IMR-90 (cell line): ENCODE results near the gene NLGN1. TPM values are rescaled to one million over a fixed set of nuclear protein-coding genes. Genes with fewer than 3 reads are reported as not detected.

ENCODE experiments used
- ATAC-seq: fragments of 200-7000 bp; cut with Tn5 transposase; 2 replicates; pipeline ENCODE4 v1.9.1; 2020; ENCODE audit warnings: low read depth, mild to moderate bottlenecking, moderate library complexity
- BruUV-seq: library from RNA; stranded (reverse); fragments of 400-500 nt; replicated peaks from 2 replicates; lab custom pipeline; 2021; lab: Mats Ljungman, UMichigan
- CTCF ChIA-PET: fragments of 300-600 bp; formaldehyde crosslinking; extraction: SDS; loops from one replicate; lab custom pipeline; 2021; ENCODE audit warnings: antibody characterized with exemption; lab: Yijun Ruan, JAX
- POLR2A ChIA-PET: fragments of 300-600 bp; sonication (Branson Sonifier 250); formaldehyde crosslinking; loops from one replicate; lab custom pipeline; 2022; ENCODE audit warnings: antibody characterized with exemption; ENCODE audit not compliant: unreplicated experiment; lab: Charles Lee
- DNase-seq: peaks from one replicate; pipeline ENCODE4 v3.0.0; 2013
- H2AFZ ChIP-seq: replicated peaks from 2 replicates; pipeline ENCODE3; 2013; ENCODE audit warnings: low read length, mild to moderate bottlenecking; ENCODE audit not compliant: poor library complexity
- H2AK5ac ChIP-seq: 2 replicates; pipeline ENCODE4 v1.6.1; 2013; ENCODE audit warnings: low read depth, low read length, inconsistent platforms
- H2AK9ac ChIP-seq: replicated peaks from 2 replicates; pipeline ENCODE3; 2013; ENCODE audit warnings: mild to moderate bottlenecking, low read depth, low read length, moderate library complexity; ENCODE audit not compliant: poor library complexity
- H2BK120ac ChIP-seq: 2 replicates; pipeline ENCODE4 v1.6.1; 2013; ENCODE audit warnings: low read depth, low read length, inconsistent platforms
- H2BK15ac ChIP-seq: 3 replicates; pipeline ENCODE4 v1.6.1; 2013; ENCODE audit warnings: low read depth, low read length, inconsistent platforms
- H2BK20ac ChIP-seq: 2 replicates; pipeline ENCODE4 v1.6.1; 2013; ENCODE audit warnings: low read depth, mild to moderate bottlenecking, inconsistent platforms, low read length, moderate library complexity
- H2BK5ac ChIP-seq: 2 replicates; pipeline ENCODE4 v1.6.1; 2013; ENCODE audit warnings: mild to moderate bottlenecking, low read depth, low read length, inconsistent platforms; ENCODE audit not compliant: poor library complexity, severe bottlenecking
- H3K14ac ChIP-seq: replicated peaks from 2 replicates; pipeline ENCODE4 v1.6.1; 2013; ENCODE audit warnings: low read depth, low read length, inconsistent platforms
- H3K18ac ChIP-seq: 2 replicates; pipeline ENCODE4 v1.6.1; 2013; ENCODE audit warnings: low read depth, low read length, control low read depth
- H3K23ac ChIP-seq: 2 replicates; pipeline ENCODE4 v1.6.1; 2013; ENCODE audit warnings: low read depth, low read length, inconsistent platforms
- H3K27ac ChIP-seq: 2 replicates; pipeline ENCODE4 v1.5.1; 2013; ENCODE audit warnings: mild to moderate bottlenecking, control low read depth, low read length; ENCODE audit not compliant: insufficient read depth
- H3K27me3 ChIP-seq: 2 replicates; pipeline ENCODE4 v1.6.1; 2013; ENCODE audit warnings: low read length; ENCODE audit not compliant: control insufficient read depth, insufficient read depth
- H3K36me3 ChIP-seq: 2 replicates; pipeline ENCODE4 v1.6.1; 2013; ENCODE audit warnings: low read length, mixed read lengths; ENCODE audit not compliant: control insufficient read depth, insufficient read depth
- H3K4ac ChIP-seq: 2 replicates; pipeline ENCODE4 v1.6.1; 2013; ENCODE audit warnings: low read depth, low read length, inconsistent platforms
- H3K4me1 ChIP-seq: 2 replicates; pipeline ENCODE4 v1.6.1; 2013; ENCODE audit warnings: low read length, mixed read lengths; ENCODE audit not compliant: control insufficient read depth, insufficient read depth
- H3K4me2 ChIP-seq: 2 replicates; pipeline ENCODE4 v1.6.1; 2013; ENCODE audit warnings: low read depth, mild to moderate bottlenecking, control low read depth, low read length, moderate library complexity
- H3K4me3 ChIP-seq: 2 replicates; pipeline ENCODE4 v1.5.1; 2013; ENCODE audit warnings: low read depth, mild to moderate bottlenecking, control low read depth, low read length, moderate library complexity; ENCODE audit not compliant: insufficient read depth
- H3K56ac ChIP-seq: 2 replicates; pipeline ENCODE4 v1.6.1; 2013; ENCODE audit warnings: low read length, inconsistent platforms; ENCODE audit not compliant: insufficient read depth; ENCODE audit errors: extremely low read depth
- H3K79me1 ChIP-seq, 2 experiments: 2 replicates each; pipeline ENCODE4 v1.6.1; 2013; ENCODE audit warnings: low read length in 2 of 2, inconsistent platforms in 1 of 2, low read depth in 1 of 2
- H3K9ac ChIP-seq: 2 replicates; pipeline ENCODE4 v1.6.1; 2013; ENCODE audit warnings: low read depth, low read length, control low read depth
- H3K9me1 ChIP-seq: 2 replicates; pipeline ENCODE4 v1.6.1; 2013; ENCODE audit warnings: low read length, inconsistent platforms; ENCODE audit not compliant: insufficient read depth
- H3K9me3 ChIP-seq: 2 replicates; pipeline ENCODE4 v1.6.1; 2013; ENCODE audit warnings: low read length; ENCODE audit not compliant: control insufficient read depth, insufficient read depth
- H4K20me1 ChIP-seq: 2 replicates; pipeline ENCODE4 v1.6.1; 2013; ENCODE audit warnings: low read length, inconsistent platforms; ENCODE audit not compliant: insufficient read depth
- H4K5ac ChIP-seq: 2 replicates; pipeline ENCODE4 v1.6.1; 2013; ENCODE audit warnings: mild to moderate bottlenecking, low read depth, low read length, control low read depth
- H4K8ac ChIP-seq, 2 experiments: 2 replicates each; pipeline ENCODE4 v1.6.1; 2013; ENCODE audit warnings: low read depth in 2 of 2, low read length in 2 of 2, control low read depth in 1 of 2, inconsistent platforms in 1 of 2
- H4K91ac ChIP-seq: 2 replicates; pipeline ENCODE4 v1.6.1; 2013; ENCODE audit warnings: low read depth, low read length, inconsistent platforms; ENCODE audit not compliant: insufficient read depth
- CEBPB ChIP-seq: IDR thresholded peaks from 2 replicates; pipeline ENCODE4 v1.6.1; 2012; ENCODE audit warnings: low read depth, low read length, improper control_type of control experiment
- CHD1 ChIP-seq: IDR thresholded peaks from 2 replicates; pipeline ENCODE4 v1.6.1; 2012; ENCODE audit warnings: low read depth, low read length, improper control_type of control experiment
- CTCF ChIP-seq: conservative IDR thresholded peaks from 2 replicates; pipeline ENCODE4 v1.5.1; 2012; ENCODE audit warnings: mild to moderate bottlenecking, low read depth, low read length, improper control_type of control experiment
- FOS ChIP-seq: fragments of 150-350 bp; IDR thresholded peaks from 2 replicates; pipeline ENCODE4 v1.6.1; 2016; ENCODE audit warnings: low read depth, low read length
- MAFK ChIP-seq: IDR thresholded peaks from 2 replicates; pipeline ENCODE4 v1.6.1; 2012; ENCODE audit warnings: low read depth, low read length, improper control_type of control experiment
- MAZ ChIP-seq: IDR thresholded peaks from 2 replicates; pipeline ENCODE4 v1.6.1; 2012; ENCODE audit warnings: low read depth, mild to moderate bottlenecking, low read length, improper control_type of control experiment, moderate library complexity, borderline replicate concordance
- MXI1 ChIP-seq: IDR thresholded peaks from 2 replicates; pipeline ENCODE4 v1.6.1; 2012; ENCODE audit warnings: low read depth, mild to moderate bottlenecking, low read length, moderate library complexity, borderline replicate concordance
- NFE2L2 ChIP-seq: fragments of 150-350 bp; IDR thresholded peaks from 2 replicates; pipeline ENCODE4 v1.6.1; 2016; ENCODE audit warnings: low read depth, mild to moderate bottlenecking, low read length
- POLR2A ChIP-seq: IDR thresholded peaks from 2 replicates; pipeline ENCODE4 v1.6.1; 2012; ENCODE audit warnings: mild to moderate bottlenecking, low read depth, low read length
- RAD21 ChIP-seq: IDR thresholded peaks from 2 replicates; pipeline ENCODE4 v1.6.1; 2012; ENCODE audit warnings: low read length, improper control_type of control experiment
- RCOR1 ChIP-seq: IDR thresholded peaks from 2 replicates; pipeline ENCODE4 v1.6.1; 2012; ENCODE audit warnings: mild to moderate bottlenecking, low read length, improper control_type of control experiment; ENCODE audit not compliant: insufficient replicate concordance
- SMC3 ChIP-seq: fragments of 150-350 bp; IDR thresholded peaks from 2 replicates; pipeline ENCODE4 v1.6.1; 2016; ENCODE audit warnings: low read depth, mild to moderate bottlenecking, antibody characterized with exemption, low read length, moderate library complexity
- WGBS, 2 experiments: methylation state at CpG; one replicate each; pipeline versions ENCODE4 v1.1.5 to v1.1.7; 2013; ENCODE audit warnings: missing lambda C conversion rate in 2 of 2; ENCODE audit not compliant: insufficient read length in 1 of 2; ENCODE audit errors: extremely low coverage in 2 of 2; 5-methylcytosine and 5-hydroxymethylcytosine counted together
- dilution Hi-C: fragments of 300-500 bp; cut with HindIII; formaldehyde crosslinking; loops from one replicate; pipeline ENCODE4 v1.14.3; 2018; ENCODE audit warnings: low sequenced_read_pairs; ENCODE audit not compliant: unreplicated experiment
- in situ Hi-C: fragments of 300-500 bp; cut with MboI; formaldehyde crosslinking; loops from 3 replicates; pipeline ENCODE4 v1.14.3; 2019; ENCODE audit warnings: low sequenced_read_pairs, inconsistent platforms, mixed read lengths
- intact Hi-C: fragments of 100-400 bp; cut with micrococcal nuclease; formaldehyde crosslinking; loops from 2 replicates; pipeline ENCODE4 v1.10.0; 2022
- polyA plus RNA-seq, 3 experiments: library from polyadenylated mRNA; depleted of rRNA; stranded (reverse); fragments of >200 nt; gene quantifications; 2 replicates each; pipeline ENCODE4 v1.2.3, GENCODE V29; 2012; ENCODE audit warnings: low replicate concordance in 1 of 3
- total RNA-seq: library from RNA; depleted of rRNA; stranded (reverse); fragments of >200 nt; gene quantifications from 2 replicates; pipeline ENCODE4 v1.2.3, GENCODE V29; 2012

NLGN1 gene
- total and polyA plus RNA-seq, 2 of the 4 experiments (the other 2 are of a cell fraction), result 1.8 to 12.5 TPM

GRCh38 chr3:174315225-174315624 is 917.7 kb downstream of the NLGN1 start:
- dilution Hi-C loops (no loop called here), intact Hi-C loops (no loop called here), in situ Hi-C loops (no loop called here)
- CTCF ChIA-PET, result no interaction called here
- H3K9ac ChIP-seq, result no peak overlapping the region
- no peak overlapping the region for H2AK9ac ChIP-seq
- no peak overlapping the region for H2BK15ac ChIP-seq
- no peak overlapping the region for H3K23ac ChIP-seq
- no peaks in the 10 kb centered on the region for H3K79me1 ChIP-seq
- DNase-seq (no peak), ATAC-seq (no peak)
- H3K4me1 ChIP-seq, result no peaks in the 10 kb centered on the region
- no peak overlapping the region for H3K56ac ChIP-seq
- no peak overlapping the region for H2AFZ ChIP-seq
- no peak overlapping the region for H3K14ac ChIP-seq
- H3K4me2 ChIP-seq, result no peak overlapping the region
- no peaks in the 10 kb centered on the region for H3K36me3 ChIP-seq
- H3K9me1 ChIP-seq, result no peaks in the 10 kb centered on the region
- no peak overlapping the region for H4K91ac ChIP-seq
- H2AK5ac ChIP-seq, result no peak overlapping the region
- H2BK20ac ChIP-seq, result no peak overlapping the region
- no peak overlapping the region for H3K4ac ChIP-seq
- no peaks in the 10 kb centered on the region for H3K27me3 ChIP-seq
- TF ChIP-seq CEBPB (no peak), MAZ (no peak), RCOR1 (no peak), MXI1 (no peak), RAD21 (no peak), CHD1 (no peak), NFE2L2 (no peak), SMC3 (no peak), POLR2A (no peak), CTCF (no peak), MAFK (no peak), FOS (no peak)
- H2BK5ac ChIP-seq, result no peak overlapping the region
- H3K27ac ChIP-seq, result no peak overlapping the region
- no CpG with 5 or more reads among the region's 2 CpGs for WGBS, 2 experiments
- no peak overlapping the region for H3K18ac ChIP-seq
- POLR2A ChIA-PET, result interaction anchor here (1.0 kb wide), 1 partner anchor 11 kb away, joined by 3 read pairs; no protein-coding TSS in a partner anchor
- no peak overlapping the region for H2BK120ac ChIP-seq
- H3K9me3 ChIP-seq, result no peaks in the 10 kb centered on the region
- H3K4me3 ChIP-seq, result no peak overlapping the region
- no peaks in the 10 kb centered on the region for H4K20me1 ChIP-seq
- no peak overlapping the region for H4K8ac ChIP-seq
- H4K5ac ChIP-seq, result no peak overlapping the region
- no TSS peak for BruUV-seq
